HepG2 (cell line): ENCODE results near the gene CHID1.

ENCODE experiments used
- CBX5 ChIP-seq: sonication (generic); formaldehyde crosslinking; IDR thresholded peaks from 2 replicates; pipeline ENCODE4 v1.4.0; 2020; ENCODE audit warnings: missing genetic modification reagents, borderline replicate concordance
- EZH2 ChIP-seq: conservative IDR thresholded peaks from 2 replicates; pipeline ENCODE4 v1.6.1; 2012; ENCODE audit warnings: mild to moderate bottlenecking, low read depth, low read length, moderate library complexity
- JUN ChIP-seq: sonication (generic); formaldehyde crosslinking; IDR thresholded peaks from 2 replicates; pipeline ENCODE4 v1.4.0; 2020; ENCODE audit warnings: mild to moderate bottlenecking, missing genetic modification reagents
- KDM5A ChIP-seq: fragments of 200-600 bp; sonication (generic); IDR thresholded peaks from 2 replicates; pipeline ENCODE4 v1.7.0; 2018; ENCODE audit warnings: antibody characterized with exemption, mild to moderate bottlenecking, low read length, borderline replicate concordance
- POLR2A ChIP-seq, 2 experiments: IDR thresholded peaks; 2 replicates each; pipeline ENCODE4 v1.6.1; 2011; ENCODE audit warnings: low read depth in 2 of 2, low read length in 2 of 2, mild to moderate bottlenecking in 1 of 2, moderate library complexity in 1 of 2; ENCODE audit not compliant: insufficient read depth in 1 of 2
- SKI ChIP-seq: fragments of 450-650 bp; IDR thresholded peaks from one replicate; pipeline ENCODE4 v1.6.1; 2018; ENCODE audit warnings: mild to moderate bottlenecking; ENCODE audit not compliant: partially characterized antibody
- ZNF775 ChIP-seq: sonication (generic); formaldehyde crosslinking; IDR thresholded peaks from 2 replicates; pipeline ENCODE4 v1.4.0; 2020; ENCODE audit warnings: missing genetic modification reagents, mild to moderate bottlenecking, moderate library complexity, borderline replicate concordance
- TF ChIP-seq, protein P1 (sequence below): sonication (generic); formaldehyde crosslinking; IDR thresholded peaks from 2 replicates; pipeline ENCODE4 v1.5.0; 2020; ENCODE audit warnings: mild to moderate bottlenecking, missing genetic modification reagents, moderate library complexity
- TF ChIP-seq, protein P2 (sequence below): sonication (generic); IDR thresholded peaks from 2 replicates; pipeline ENCODE4 v1.6.1; 2016; ENCODE audit warnings: low read depth, borderline replicate concordance
- TF ChIP-seq, protein P3 (sequence below): sonication (generic); formaldehyde crosslinking; IDR thresholded peaks from 2 replicates; pipeline ENCODE4 v1.8.1; 2022; ENCODE audit warnings: low read depth, mild to moderate bottlenecking, missing genetic modification reagents
- TF ChIP-seq, protein P4 (sequence below): sonication (generic); formaldehyde crosslinking; IDR thresholded peaks from 2 replicates; pipeline ENCODE4 v1.4.0; 2020; ENCODE audit warnings: missing genetic modification reagents, borderline replicate concordance

DNA sequence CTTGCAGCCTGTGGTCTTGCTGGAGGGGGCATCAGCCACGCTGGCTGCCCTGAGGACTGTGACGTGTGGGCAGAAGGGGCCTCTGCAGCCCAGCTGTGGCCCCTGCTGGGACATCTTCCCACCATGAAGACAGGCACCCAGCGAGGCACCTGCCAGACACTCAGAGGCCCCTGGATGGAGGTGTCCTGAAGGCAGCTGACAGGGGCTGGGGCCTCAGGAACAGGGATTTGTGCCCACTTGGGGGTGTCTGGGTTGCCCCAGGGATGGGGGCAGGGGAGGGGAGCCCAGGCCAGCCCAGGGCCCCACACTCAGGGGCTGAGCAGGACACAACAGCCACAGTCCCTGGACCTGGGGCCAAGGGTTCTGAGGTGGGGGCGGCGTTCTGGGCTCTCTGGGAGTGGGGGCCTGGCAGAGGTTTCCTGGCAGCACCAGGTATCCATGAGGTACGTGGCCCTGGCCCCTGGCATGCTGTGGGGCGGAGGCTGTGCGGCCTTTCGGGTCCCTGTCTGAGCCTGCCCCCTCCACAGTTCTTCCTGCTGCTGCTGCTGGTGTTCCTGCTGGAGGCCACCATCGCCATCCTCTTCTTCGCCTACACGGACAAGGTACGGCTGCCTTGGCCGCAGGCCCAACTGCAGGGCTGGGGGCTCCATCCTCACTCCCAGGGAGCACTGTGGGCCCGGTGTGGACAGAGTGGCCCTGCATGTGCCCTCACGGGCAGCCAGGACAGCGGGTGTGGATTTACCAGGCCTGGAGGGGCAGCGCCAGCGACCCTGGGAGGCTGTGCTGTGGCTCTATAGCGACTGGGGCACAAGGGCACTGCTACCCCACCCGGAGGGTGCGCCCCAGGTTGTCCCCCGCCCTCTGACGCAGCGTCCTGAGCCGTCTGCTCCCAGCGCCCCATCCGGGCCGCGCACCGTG lies 46.4 kb downstream of the CHID1 start:
- no peak for TF ChIP-seq JUN (CRISPR knock-in tag)
- 0 out of 4 replicates have a peak, but pooled peaks of 1 of the 2 experiments have one; percentile 32 for TF ChIP-seq POLR2A (IDR thresholded peaks at IDR 0.05; ENCODE audit: insufficient read depth in 1 of 2, low read depth in 2 of 2, low read length in 2 of 2)
- TF ChIP-seq, protein P1, sequence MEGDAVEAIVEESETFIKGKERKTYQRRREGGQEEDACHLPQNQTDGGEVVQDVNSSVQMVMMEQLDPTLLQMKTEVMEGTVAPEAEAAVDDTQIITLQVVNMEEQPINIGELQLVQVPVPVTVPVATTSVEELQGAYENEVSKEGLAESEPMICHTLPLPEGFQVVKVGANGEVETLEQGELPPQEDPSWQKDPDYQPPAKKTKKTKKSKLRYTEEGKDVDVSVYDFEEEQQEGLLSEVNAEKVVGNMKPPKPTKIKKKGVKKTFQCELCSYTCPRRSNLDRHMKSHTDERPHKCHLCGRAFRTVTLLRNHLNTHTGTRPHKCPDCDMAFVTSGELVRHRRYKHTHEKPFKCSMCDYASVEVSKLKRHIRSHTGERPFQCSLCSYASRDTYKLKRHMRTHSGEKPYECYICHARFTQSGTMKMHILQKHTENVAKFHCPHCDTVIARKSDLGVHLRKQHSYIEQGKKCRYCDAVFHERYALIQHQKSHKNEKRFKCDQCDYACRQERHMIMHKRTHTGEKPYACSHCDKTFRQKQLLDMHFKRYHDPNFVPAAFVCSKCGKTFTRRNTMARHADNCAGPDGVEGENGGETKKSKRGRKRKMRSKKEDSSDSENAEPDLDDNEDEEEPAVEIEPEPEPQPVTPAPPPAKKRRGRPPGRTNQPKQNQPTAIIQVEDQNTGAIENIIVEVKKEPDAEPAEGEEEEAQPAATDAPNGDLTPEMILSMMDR: no peak
- no peak for TF ChIP-seq KDM5A
- TF ChIP-seq CBX5 (CRISPR knock-in tag): no peak
- TF ChIP-seq SKI: no peak
- TF ChIP-seq, protein P2, sequence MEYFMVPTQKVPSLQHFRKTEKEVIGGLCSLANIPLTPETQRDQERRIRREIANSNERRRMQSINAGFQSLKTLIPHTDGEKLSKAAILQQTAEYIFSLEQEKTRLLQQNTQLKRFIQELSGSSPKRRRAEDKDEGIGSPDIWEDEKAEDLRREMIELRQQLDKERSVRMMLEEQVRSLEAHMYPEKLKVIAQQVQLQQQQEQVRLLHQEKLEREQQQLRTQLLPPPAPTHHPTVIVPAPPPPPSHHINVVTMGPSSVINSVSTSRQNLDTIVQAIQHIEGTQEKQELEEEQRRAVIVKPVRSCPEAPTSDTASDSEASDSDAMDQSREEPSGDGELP: no peak
- TF ChIP-seq EZH2: no peak
- TF ChIP-seq, protein P3, sequence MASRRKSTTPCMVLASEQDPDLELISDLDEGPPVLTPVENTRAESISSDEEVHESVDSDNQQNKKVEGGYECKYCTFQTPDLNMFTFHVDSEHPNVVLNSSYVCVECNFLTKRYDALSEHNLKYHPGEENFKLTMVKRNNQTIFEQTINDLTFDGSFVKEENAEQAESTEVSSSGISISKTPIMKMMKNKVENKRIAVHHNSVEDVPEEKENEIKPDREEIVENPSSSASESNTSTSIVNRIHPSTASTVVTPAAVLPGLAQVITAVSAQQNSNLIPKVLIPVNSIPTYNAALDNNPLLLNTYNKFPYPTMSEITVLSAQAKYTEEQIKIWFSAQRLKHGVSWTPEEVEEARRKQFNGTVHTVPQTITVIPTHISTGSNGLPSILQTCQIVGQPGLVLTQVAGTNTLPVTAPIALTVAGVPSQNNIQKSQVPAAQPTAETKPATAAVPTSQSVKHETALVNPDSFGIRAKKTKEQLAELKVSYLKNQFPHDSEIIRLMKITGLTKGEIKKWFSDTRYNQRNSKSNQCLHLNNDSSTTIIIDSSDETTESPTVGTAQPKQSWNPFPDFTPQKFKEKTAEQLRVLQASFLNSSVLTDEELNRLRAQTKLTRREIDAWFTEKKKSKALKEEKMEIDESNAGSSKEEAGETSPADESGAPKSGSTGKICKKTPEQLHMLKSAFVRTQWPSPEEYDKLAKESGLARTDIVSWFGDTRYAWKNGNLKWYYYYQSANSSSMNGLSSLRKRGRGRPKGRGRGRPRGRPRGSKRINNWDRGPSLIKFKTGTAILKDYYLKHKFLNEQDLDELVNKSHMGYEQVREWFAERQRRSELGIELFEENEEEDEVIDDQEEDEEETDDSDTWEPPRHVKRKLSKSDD (CRISPR knock-in tag): no peak
- no peak for TF ChIP-seq ZNF775 (CRISPR knock-in tag)
- TF ChIP-seq, protein P4, sequence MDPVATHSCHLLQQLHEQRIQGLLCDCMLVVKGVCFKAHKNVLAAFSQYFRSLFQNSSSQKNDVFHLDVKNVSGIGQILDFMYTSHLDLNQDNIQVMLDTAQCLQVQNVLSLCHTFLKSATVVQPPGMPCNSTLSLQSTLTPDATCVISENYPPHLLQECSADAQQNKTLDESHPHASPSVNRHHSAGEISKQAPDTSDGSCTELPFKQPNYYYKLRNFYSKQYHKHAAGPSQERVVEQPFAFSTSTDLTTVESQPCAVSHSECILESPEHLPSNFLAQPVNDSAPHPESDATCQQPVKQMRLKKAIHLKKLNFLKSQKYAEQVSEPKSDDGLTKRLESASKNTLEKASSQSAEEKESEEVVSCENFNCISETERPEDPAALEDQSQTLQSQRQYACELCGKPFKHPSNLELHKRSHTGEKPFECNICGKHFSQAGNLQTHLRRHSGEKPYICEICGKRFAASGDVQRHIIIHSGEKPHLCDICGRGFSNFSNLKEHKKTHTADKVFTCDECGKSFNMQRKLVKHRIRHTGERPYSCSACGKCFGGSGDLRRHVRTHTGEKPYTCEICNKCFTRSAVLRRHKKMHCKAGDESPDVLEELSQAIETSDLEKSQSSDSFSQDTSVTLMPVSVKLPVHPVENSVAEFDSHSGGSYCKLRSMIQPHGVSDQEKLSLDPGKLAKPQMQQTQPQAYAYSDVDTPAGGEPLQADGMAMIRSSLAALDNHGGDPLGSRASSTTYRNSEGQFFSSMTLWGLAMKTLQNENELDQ (CRISPR knock-in tag): no peak
